D721Med (cell line): ENCODE results near the gene NEO1.

Experiments
- DNase-seq: peaks from one replicate; pipeline ENCODE4 v3.0.0; 2011; ENCODE audit warnings: low spot score; ENCODE audit not compliant: insufficient read length
- FAIRE-seq: peaks from 2 replicates; lab custom pipeline; 2011; peaks lifted over from hg19 to GRCh38; lab: Jason Lieb, UNC
- TF ChIP-seq, protein P1 (sequence below): IDR thresholded peaks from 2 replicates; pipeline ENCODE4 v1.5.1; 2012; ENCODE audit warnings: mild to moderate bottlenecking, control low read depth; ENCODE audit not compliant: insufficient read depth; ENCODE audit errors: missing control alignments

NEO1 gene

GRCh38 chr15:73046073-73046472 lies 6.2 kb upstream of the NEO1 start:
- DNase-seq (no peak), FAIRE-seq (no peak)
- TF ChIP-seq, protein P1, sequence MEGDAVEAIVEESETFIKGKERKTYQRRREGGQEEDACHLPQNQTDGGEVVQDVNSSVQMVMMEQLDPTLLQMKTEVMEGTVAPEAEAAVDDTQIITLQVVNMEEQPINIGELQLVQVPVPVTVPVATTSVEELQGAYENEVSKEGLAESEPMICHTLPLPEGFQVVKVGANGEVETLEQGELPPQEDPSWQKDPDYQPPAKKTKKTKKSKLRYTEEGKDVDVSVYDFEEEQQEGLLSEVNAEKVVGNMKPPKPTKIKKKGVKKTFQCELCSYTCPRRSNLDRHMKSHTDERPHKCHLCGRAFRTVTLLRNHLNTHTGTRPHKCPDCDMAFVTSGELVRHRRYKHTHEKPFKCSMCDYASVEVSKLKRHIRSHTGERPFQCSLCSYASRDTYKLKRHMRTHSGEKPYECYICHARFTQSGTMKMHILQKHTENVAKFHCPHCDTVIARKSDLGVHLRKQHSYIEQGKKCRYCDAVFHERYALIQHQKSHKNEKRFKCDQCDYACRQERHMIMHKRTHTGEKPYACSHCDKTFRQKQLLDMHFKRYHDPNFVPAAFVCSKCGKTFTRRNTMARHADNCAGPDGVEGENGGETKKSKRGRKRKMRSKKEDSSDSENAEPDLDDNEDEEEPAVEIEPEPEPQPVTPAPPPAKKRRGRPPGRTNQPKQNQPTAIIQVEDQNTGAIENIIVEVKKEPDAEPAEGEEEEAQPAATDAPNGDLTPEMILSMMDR: no peak

DNA sequence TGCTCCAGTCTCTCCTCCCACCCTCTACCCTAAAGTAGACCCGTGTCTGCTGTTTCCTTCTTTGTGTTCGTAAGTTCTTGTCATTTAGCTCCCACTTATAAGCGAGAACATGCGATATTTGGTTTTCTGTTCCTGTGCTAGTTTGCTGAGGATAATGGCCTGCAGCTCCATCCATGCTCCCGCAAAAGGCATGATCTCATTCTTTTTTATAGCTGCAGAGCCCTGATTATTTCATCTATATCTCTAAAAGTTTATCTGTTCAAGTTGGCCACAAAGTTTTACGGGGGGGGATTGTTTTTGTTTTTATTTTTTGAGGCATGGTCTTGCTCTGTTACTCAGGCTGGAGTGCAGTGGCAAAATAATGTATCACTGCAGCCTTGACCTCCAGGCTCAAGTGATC lies 4.4 kb upstream of the NEO1 start:
- FAIRE-seq: no peak
- TF ChIP-seq, protein P1: no peak
- DNase-seq: no peak

DNA sequence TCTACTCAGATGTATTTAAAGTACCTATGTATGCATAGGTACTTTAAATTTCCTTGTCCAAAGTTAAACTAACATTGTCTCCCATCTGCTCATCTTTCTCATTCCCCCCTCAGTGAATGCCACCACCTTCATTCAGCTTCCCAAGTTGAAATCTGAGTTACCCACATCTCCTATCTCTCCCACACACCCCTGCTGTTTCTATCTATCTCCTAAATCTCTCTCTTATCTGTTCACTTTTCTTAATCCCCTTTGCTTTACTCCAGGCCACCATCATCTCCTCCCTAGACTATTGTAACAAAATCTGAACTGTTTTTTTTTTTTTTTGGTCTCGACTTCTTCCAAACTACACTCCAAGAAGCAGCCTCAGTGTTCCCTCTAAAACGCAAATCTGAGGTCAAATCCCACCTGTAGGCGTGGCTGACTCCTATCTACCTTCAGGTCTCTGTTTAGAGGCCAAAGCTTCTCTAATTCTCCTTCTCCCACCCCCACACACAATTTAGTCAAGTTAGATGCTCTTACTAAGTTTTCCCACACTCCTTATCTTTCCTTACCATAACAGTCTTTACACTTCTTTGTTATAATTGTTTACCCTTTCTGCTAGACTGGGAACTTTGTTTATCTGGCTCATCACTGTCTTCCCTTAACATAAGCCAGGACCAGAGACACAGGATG lies 3.5 kb upstream of the NEO1 start:
- FAIRE-seq (no peak), DNase-seq (no peak)
- TF ChIP-seq, protein P1: no peak

GRCh38 chr15:73049564-73050215 lies 2.6 kb upstream of the NEO1 start:
- peak; percentile 87 for FAIRE-seq
- no peak for DNase-seq
- TF ChIP-seq, protein P1: no peak

DNA sequence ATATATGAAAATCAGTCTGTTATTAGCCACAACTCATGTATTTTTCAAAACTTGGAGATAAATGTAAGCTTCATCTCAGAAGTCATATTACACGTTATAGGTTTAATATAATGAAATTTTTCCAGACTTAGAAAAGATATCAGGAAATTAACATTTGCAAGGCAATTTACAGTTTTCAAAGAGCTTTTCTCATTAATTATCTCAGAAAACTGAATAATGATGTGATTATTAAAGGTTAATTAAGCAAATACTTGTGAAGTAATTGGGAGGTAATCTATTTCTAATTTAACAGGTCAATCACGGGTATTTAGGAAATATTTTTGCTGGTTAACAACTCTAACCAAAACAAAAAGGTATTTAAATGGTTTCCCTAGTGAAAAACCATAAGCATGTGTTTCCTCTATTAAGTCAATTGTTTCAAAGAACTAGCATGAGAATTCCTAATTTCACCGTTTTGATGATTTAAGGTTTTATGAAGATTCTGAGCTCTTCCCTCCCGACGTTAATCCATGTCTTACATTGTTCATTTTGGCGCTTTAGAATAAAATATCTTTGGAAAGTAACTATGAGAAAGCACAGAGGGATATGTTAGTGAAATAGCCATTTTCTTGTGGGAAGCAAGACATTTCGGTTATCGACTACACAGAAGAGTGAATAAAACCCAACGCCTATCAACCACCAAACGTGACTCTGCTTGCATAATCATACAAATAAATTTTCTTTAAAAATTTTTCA lies 1.5 kb upstream of the NEO1 start:
- TF ChIP-seq, protein P1: no peak
- FAIRE-seq (peak; percentile 51), DNase-seq (no peak)

- FAIRE-seq (no peak), DNase-seq (no peak)
- TF ChIP-seq, protein P1: no peak
These were observed 864 bp upstream of the NEO1 start for GRCh38 chr15:73051391-73051806.
